G401.6 (cell line): ENCODE results near the gene RTN1.

Experiments used
- FAIRE-seq: peaks from 2 replicates; lab custom pipeline; 2012; peaks lifted over from hg19 to GRCh38; lab: Jason Lieb, UNC

The RTN1 gene

GRCh38 chr14:59629444-59630287 lies 240.9 kb downstream of the RTN1 start:
- no peak for FAIRE-seq

- no peak for FAIRE-seq
Observed at GRCh38 chr14:59627011-59627520, 243.5 kb downstream of the RTN1 start.

DNA sequence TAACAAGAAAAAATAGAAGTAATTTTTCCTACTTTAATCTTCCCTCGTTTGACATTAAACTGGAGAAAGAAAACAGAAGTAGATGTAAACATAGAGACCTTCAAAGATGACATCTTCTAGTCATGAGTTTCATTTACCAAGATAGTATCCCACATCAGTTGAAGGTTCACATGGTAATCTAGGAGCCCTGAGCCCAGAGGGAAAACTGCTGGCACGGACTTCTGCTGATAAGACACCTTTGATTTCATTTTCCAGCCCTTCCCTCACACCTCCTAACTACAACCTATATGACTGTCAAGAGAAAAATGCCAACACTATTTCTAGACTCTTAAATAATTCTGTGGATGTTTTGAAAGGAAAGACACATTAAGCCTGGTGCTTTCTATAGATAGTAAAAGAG lies 247.9 kb downstream of the RTN1 start:
- FAIRE-seq, result no peak

- no peak for FAIRE-seq
Observed at GRCh38 chr14:59619061-59619460, 251.5 kb downstream of the RTN1 start.

DNA sequence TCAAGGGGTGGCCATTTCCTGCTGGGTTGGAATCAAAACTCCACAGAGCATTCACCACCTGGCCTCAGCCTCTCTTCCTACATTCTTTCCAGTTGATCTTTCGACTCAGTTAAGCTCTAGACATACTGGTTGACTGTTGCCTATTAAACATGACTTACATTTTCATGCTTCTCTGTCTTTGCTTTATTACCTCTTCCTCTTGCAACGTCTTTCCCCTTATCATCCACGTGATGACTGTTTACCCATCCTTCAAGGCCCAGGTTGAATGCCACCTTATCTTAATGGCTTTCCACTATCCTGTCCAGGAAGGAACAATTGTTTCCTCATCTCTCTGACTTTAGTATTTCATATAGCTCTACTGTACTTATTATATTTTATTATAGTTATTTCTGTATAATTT lies 269.5 kb downstream of the RTN1 start:
- FAIRE-seq, result no peak

GRCh38 chr14:59600211-59600945 lies 270.2 kb downstream of the RTN1 start:
- no peak for FAIRE-seq

DNA sequence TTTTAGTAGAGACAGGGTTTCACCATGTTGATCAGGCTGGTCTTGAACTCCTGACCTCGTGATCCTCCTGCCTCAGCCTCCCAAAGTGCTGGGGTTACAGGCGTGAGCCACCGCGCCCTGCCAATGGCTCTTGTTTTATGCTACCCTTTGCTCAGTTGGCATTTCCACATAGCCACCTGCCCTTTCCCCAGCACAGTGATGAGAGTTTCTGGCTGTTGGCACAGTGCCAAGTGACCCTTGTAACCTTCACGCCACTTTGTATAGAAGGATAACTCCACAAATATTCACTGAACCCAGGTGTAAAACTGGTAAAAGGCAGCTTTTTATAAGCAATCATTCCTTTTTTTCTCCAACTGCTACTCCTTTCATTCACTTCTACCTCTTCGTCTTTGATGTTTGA lies 275.5 kb downstream of the RTN1 start:
- no peak for FAIRE-seq

DNA sequence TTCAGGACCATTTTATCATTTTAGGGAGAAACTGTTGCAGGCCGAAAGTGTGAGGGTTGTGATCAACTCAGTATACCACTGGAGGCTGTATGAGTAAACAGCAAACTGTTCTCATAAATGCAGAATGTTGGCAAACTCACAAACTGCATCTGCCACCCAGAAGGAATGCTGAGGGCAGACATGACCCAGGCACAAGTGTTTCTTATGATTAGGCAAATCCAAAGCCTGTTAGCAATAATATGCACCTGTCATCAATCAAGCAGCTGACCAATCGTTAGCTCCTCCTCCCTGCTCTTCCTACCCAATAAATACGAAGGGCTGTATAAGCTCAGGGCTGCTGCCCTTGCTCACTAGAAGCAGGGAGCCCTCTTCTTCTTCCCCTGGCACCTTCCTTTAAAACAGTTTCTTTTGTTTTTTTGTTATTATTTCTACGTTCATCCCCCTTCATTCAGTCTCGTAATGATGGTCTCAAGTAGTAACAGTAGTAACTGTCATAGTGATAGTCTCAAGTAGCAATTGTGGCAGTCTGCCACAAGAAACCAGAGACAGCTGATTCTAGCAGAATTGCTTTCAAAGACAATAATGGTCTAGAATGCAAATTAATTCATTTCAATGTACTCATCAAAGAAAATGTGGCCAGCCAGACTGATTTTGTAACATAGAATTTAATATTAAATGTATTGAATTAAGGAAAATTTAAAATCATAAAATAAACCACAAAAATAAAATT lies 278.8 kb downstream of the RTN1 start:
- no peak for FAIRE-seq

DNA sequence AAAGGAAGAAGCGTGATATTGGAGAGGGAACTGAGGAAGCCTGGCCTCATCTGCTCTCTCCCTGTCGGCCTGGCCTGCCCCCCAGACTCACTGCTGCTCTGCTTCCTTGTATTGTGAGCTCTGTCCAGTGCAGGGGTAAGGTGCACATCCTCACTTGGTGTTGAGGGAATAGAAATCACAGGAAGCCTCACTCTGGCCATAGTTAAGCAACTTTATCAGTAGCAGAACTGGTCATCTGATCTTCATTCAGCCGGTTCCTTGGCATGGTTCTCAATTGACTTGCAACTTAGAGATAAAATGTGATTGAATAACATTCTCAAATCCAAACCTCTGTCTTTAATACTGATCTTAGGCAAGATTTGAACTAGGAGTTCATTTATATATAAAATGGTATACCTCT lies 282.5 kb downstream of the RTN1 start:
- no peak for FAIRE-seq

GRCh38 chr14:59585891-59586554 lies 284.6 kb downstream of the RTN1 start:
- no peak for FAIRE-seq

DNA sequence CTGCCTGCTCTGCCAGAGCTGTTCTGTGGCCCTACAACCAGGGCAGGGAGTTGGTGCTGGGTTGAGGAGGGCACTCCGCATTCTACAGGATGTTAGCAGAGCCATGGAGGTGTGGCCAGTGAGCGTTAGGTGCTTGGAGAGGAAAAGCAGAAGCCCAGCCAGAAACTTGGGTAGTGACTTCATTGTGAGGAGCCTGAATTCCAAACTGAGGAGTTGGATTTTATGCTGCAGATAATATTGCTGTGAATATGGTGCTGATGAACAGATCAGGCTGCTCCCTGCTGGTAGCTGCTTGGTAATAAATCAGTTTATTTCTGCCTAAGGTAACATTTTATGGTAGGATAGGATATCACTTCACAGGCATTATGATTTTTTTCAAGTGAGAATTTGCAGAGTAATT lies 286.8 kb downstream of the RTN1 start:
- no peak for FAIRE-seq

DNA sequence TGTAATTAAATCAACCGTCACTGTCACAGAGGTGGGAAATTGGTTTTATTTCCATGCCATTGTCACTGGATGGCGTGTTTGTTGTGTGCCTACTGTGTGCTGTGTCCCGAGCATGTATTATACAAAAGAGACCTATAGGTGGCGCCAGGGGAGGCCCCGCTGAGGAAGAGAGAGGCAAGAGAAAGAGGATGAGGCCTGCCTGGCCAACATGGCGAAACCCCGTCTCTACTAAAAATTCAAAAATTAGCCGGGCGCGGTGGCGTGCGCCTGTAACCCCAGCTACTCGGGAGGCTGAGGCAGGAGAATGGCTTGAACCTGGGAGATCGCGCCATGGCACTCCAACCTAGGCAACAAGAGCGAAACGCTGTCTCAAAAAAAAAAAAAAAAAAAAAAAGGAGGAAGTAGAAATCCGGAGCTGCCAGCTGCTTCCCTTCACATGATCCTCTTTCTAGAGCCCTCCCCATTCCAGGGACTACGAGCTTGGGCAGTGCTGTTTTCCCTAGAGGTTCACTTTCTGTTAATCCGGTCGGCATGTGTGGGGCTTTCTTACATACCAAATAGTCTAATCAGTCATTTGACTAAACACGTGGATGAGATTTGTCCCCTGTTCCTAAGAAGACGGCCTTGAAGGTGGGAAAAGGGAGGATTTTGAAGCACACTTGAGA lies 287.6 kb downstream of the RTN1 start:
- FAIRE-seq, result no peak

- FAIRE-seq, result no peak
Observed at GRCh38 chr14:59582161-59582560, 288.4 kb downstream of the RTN1 start.

DNA sequence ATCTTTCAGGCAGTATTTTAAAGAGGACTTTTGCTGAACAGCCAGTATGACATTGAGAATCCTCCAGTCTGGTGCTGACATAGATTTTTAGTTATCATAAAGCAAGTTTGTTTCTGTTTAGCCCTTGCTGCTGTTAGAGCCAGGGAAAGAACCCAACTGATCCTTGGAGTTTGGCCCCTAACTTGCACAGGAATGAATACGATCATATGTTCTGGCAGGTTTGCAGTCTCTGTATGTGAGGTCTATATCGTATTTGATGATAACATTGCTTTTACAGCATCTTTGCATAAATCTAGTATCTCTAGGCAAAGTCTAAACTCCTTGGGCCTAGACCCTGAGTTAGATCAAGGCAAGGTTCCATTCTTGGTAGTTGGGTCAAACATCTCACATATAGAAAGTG lies 289.7 kb downstream of the RTN1 start:
- no peak for FAIRE-seq

DNA sequence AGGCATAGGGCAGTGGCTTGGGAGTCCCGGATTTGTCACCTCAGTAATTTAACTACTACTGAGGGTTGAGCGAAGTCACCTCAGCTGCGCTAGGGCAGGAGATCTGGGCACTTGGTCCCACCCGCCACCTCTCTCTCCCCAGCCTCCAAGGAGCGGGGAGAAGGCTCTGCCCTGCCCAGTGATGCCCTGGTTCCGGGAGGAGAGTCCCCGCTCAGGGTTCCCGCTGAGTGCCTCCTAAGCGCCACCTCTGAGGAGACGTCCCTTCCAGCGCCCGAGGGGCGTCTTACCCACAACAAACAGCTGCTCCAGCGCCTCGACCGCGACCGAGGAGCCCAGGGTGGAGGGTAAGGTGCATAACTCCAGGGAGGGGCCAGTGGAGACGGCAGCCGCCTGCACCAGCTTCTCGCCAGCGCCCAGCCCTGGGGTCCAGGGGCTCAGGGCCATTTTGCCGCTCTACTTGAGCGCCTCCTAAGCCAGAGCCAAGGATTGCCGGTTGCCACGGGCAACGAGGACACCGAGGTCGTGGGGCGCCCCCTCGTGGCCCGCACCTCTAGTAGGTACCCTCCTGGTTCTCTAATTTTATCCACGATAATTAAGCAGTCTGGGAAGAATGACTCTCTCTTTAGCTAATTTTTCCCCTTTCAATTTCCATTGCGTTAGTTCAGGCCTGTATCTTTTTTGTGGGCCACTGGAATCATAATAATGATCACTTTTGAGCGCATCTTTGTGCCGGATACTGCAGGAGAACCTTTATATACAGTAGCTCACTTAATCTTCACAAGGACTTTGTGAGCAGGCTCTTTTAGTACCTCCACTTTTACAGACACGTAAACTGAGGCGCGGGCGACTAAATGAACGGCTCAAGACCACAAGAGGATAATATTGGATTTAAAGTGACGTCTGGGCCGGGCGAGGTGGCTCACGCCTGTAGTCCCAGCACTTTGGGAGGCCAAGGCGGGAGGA lies 294.0 kb downstream of the RTN1 start, which contains the start of gene CCDC175:
CCDC175 (minus strand) TSS at position 481 of the 963 bp plus-strand sequence; CDS start at position 444, 37 bp downstream.
- FAIRE-seq, result peak; percentile 63

- FAIRE-seq, result no peak
Observed at GRCh38 chr14:59570122-59570521, 300.5 kb downstream of the RTN1 start.

- no peak for FAIRE-seq
Observed at GRCh38 chr14:59566725-59567124, 303.9 kb downstream of the RTN1 start.

- no peak for FAIRE-seq
Observed at GRCh38 chr14:59566296-59566695, 304.3 kb downstream of the RTN1 start.

- FAIRE-seq, result no peak
Observed at GRCh38 chr14:59565087-59565486, 305.5 kb downstream of the RTN1 start.

GRCh38 chr14:59564366-59564765 lies 306.2 kb downstream of the RTN1 start:
- FAIRE-seq, result no peak
